DMS53 treated with DMSO at 0.1 percent for 48 hours (cell line): Measurements from ENCODE around the gene AOC2.
A peak's percentile ranks its signal among the peaks of the same experiment; 100 is the strongest.
"Not testable (repeated sequence)": the region's sequence is repeated elsewhere in the genome, so short reads cannot be mapped to it uniquely, and the experiment has no call there.

Experiments
- DNase-seq: peaks from one replicate; lab custom pipeline; 2025; ENCODE audit not compliant: unreplicated experiment; lab: John Stamatoyannopoulos, UW

The AOC2 gene

GRCh38 chr17:42830971-42831370 lies 13.4 kb upstream of the AOC2 start:
- no peak for DNase-seq

GRCh38 chr17:42832213-42832933 lies 12.0 kb upstream of the AOC2 start:
- DNase-seq, result no peak

- DNase-seq, result peak; percentile 84
These were observed 11.2 kb upstream of the AOC2 start, which contains the start of gene PSME3 for GRCh38 chr17:42832934-42833766. Gene PSME3, plus strand, starts transcription at chr17:42833397. Its CDS starts 235 bp downstream, at chr17:42833632.

GRCh38 chr17:42833767-42834422 lies 10.5 kb upstream of the AOC2 start:
- no peak for DNase-seq

- DNase-seq, result no peak
These were observed 8.6 kb upstream of the AOC2 start for GRCh38 chr17:42835732-42836131.

GRCh38 chr17:42841975-42842685 lies 2.2 kb upstream of the AOC2 start:
- DNase-seq, result no peak

- DNase-seq, result peak; percentile 83
These were observed 934 bp upstream of the AOC2 start for GRCh38 chr17:42843358-42843934.

GRCh38 chr17:42844761-42845555 lies 578 bp downstream of the AOC2 start:
- no peak for DNase-seq

- DNase-seq, result no peak
These were observed 1.2 kb downstream of the AOC2 start for GRCh38 chr17:42845556-42845917.

- DNase-seq, result no peak
These were observed 1.7 kb downstream of the AOC2 start for GRCh38 chr17:42845918-42846593.

- DNase-seq, result no peak
These were observed 2.4 kb downstream of the AOC2 start for GRCh38 chr17:42846594-42847280.

- DNase-seq, result no peak
These were observed 3.7 kb downstream of the AOC2 start for GRCh38 chr17:42848093-42848492.

- DNase-seq, result no peak
These were observed 4.7 kb downstream of the AOC2 start for GRCh38 chr17:42849031-42849430.

GRCh38 chr17:42849451-42850181 lies 5.2 kb downstream of the AOC2 start:
- DNase-seq, result no peak

GRCh38 chr17:42850954-42851353 lies 6.6 kb downstream of the AOC2 start, which contains the start of gene AOC3:
Gene AOC3, plus strand, starts transcription at chr17:42851199. Its CDS starts 145 bp downstream, at chr17:42851344.
- no peak for DNase-seq

GRCh38 chr17:42851371-42852240 lies 7.2 kb downstream of the AOC2 start:
- not testable (repeated sequence) for DNase-seq

GRCh38 chr17:42852351-42852750 lies 8.0 kb downstream of the AOC2 start:
- DNase-seq, result no peak
